K562 (cell line): Measurements from ENCODE around the gene EYA2. TPM values are rescaled to one million over a fixed set of nuclear protein-coding genes. Genes with fewer than 3 reads are reported as not detected.

Experiments
- ATAC-seq: fragments of 200-7000 bp; cut with Tn5 transposase; 3 replicates; pipeline ENCODE4 v1.9.1; 2020; ENCODE audit warnings: moderate library complexity
- BruUV-seq: library from RNA; stranded (reverse); fragments of 400-500 nt; replicated peaks from 2 replicates; lab custom pipeline; 2021; lab: Mats Ljungman, UMichigan
- CTCF ChIA-PET: fragments of 300-600 bp; formaldehyde crosslinking; extraction: SDS; loops from one replicate; lab custom pipeline; 2021; ENCODE audit warnings: low intra/inter-chr PET ratio; lab: Yijun Ruan, JAX
- POLR2A ChIA-PET: fragments of 300-600, 350-650 bp; sonication (Branson Sonifier 250); formaldehyde crosslinking; extraction: SDS; loops from one replicate; lab custom pipeline; 2021; ENCODE audit warnings: antibody characterized with exemption, inconsistent platforms; lab: Yijun Ruan, JAX
- DNase-seq, 4 experiments: peaks; one replicate each; pipeline versions ENCODE4 v3.0.0 to v3.0.0-alpha.2; 2011 to 2018; ENCODE audit warnings: low spot score in 3 of 4, mixed read lengths in 3 of 4; ENCODE audit errors: extremely low read depth in 1 of 4
- FAIRE-seq: peaks from 2 replicates; lab custom pipeline; 2011; peaks lifted over from hg19 to GRCh38; lab: Jason Lieb, UNC
- H2AFZ ChIP-seq: 2 replicates; pipeline ENCODE4 v1.6.0; 2011; ENCODE audit warnings: low read depth, low read length, control low read depth, inconsistent platforms
- H3K27ac ChIP-seq: fragments of 200-600 bp; 3 replicates; pipeline ENCODE4 v1.8.0; 2011; ENCODE audit warnings: low read depth, mild to moderate bottlenecking, control low read depth, inconsistent platforms, low read length, moderate library complexity, mixed read lengths; ENCODE audit errors: extremely low read depth
- H3K27me3 ChIP-seq, 2 experiments: fragments of 300-600 bp in 1 of 2; 2 replicates in 1 of 2; 3 replicates in 1 of 2; pipeline versions ENCODE4 v1.6.0 to v1.8.0; 2011; ENCODE audit warnings: inconsistent platforms in 2 of 2, low read length in 2 of 2, mild to moderate bottlenecking in 1 of 2, mixed read lengths in 1 of 2, moderate library complexity in 1 of 2; ENCODE audit not compliant: control insufficient read depth in 2 of 2, insufficient read depth in 2 of 2
- H3K36me3 ChIP-seq: fragments of 300-600 bp; 3 replicates; pipeline ENCODE4 v1.8.0; 2011; ENCODE audit warnings: mild to moderate bottlenecking, low read length, inconsistent platforms; ENCODE audit not compliant: control insufficient read depth, insufficient read depth
- H3K4me1 ChIP-seq, 2 experiments: fragments of 200-600 bp in 1 of 2; replicated peaks in 1 of 2; 2 replicates in 1 of 2; 3 replicates in 1 of 2; pipeline versions ENCODE4 v1.5.1 to v1.8.0; 2011; ENCODE audit warnings: inconsistent platforms in 2 of 2, low read length in 2 of 2, mild to moderate bottlenecking in 1 of 2, mixed read lengths in 1 of 2, moderate library complexity in 1 of 2; ENCODE audit not compliant: control insufficient read depth in 2 of 2, insufficient read depth in 2 of 2
- H3K4me2 ChIP-seq: 2 replicates; pipeline ENCODE4 v1.6.1; 2011; ENCODE audit warnings: low read length, control low read depth, inconsistent platforms, mixed read lengths; ENCODE audit not compliant: insufficient read depth
- H3K4me3 ChIP-seq: fragments of 200-600 bp; sonication (generic), shearing (Covaris generic); 2 replicates; pipeline ENCODE4 v1.5.1; 2016; ENCODE audit warnings: control low read depth, inconsistent platforms
- H3K79me2 ChIP-seq: fragments of 200-600 bp; 3 replicates; pipeline ENCODE4 v1.8.0; 2011; ENCODE audit warnings: low read length, inconsistent platforms; ENCODE audit not compliant: control insufficient read depth, insufficient read depth
- H3K9ac ChIP-seq, 2 experiments: 2 replicates each; pipeline versions ENCODE4 v1.6.0 to v1.6.1; 2011; ENCODE audit warnings: low read depth in 2 of 2, low read length in 2 of 2, control low read depth in 1 of 2, inconsistent platforms in 1 of 2, mild to moderate bottlenecking in 1 of 2, mixed read lengths in 1 of 2; ENCODE audit not compliant: insufficient read depth in 1 of 2
- H3K9me1 ChIP-seq: one replicate; pipeline ENCODE4 v1.6.0; 2011; ENCODE audit warnings: inconsistent platforms, mild to moderate bottlenecking, low read length, moderate library complexity; ENCODE audit not compliant: control insufficient read depth, insufficient read depth
- H3K9me3 ChIP-seq: replicated peaks from 2 replicates; pipeline ENCODE4 v1.5.1; 2011; ENCODE audit warnings: low read depth, low read length, inconsistent platforms; ENCODE audit not compliant: control insufficient read depth, insufficient read depth
- H4K20me1 ChIP-seq: replicated peaks from 2 replicates; pipeline ENCODE4 v1.6.1; 2011; ENCODE audit warnings: low read length, inconsistent platforms, mixed read lengths; ENCODE audit not compliant: control insufficient read depth, insufficient read depth
- ADNP ChIP-seq: fragments of 200-800 bp; sonication (Bioruptor generic); IDR thresholded peaks from 2 replicates; pipeline ENCODE4 v1.6.1; 2016; ENCODE audit warnings: missing genetic modification characterization, missing compliant biosample characterization
- ASH1L ChIP-seq: fragments of 450-650 bp; IDR thresholded peaks from 2 replicates; pipeline ENCODE4 v1.6.1; 2018; ENCODE audit warnings: borderline replicate concordance, mild to moderate bottlenecking, low read depth; ENCODE audit not compliant: partially characterized antibody
- BHLHE40 ChIP-seq: IDR thresholded peaks from 2 replicates; pipeline ENCODE4 v1.6.1; 2011; ENCODE audit warnings: low read length, improper control_type of control experiment
- CCNT2 ChIP-seq: IDR thresholded peaks from 2 replicates; pipeline ENCODE4 v1.6.1; 2011; ENCODE audit warnings: borderline replicate concordance, low read depth, mild to moderate bottlenecking, moderate library complexity, mixed read lengths, low read length; ENCODE audit not compliant: insufficient read length; ENCODE audit errors: extremely low read depth
- EGR1 ChIP-seq: fragments of 450-650 bp; conservative IDR thresholded peaks from 2 replicates; pipeline ENCODE4 v1.6.1; 2017; ENCODE audit warnings: mild to moderate bottlenecking
- ETV1 ChIP-seq: fragments of 450-650 bp; conservative IDR thresholded peaks from 2 replicates; pipeline ENCODE4 v1.6.1; 2016; ENCODE audit warnings: missing genetic modification characterization, control low read depth, low read depth, missing compliant biosample characterization
- ETV5 ChIP-seq: sonication (generic); formaldehyde crosslinking; IDR thresholded peaks from 2 replicates; pipeline ENCODE4 v1.4.0; 2020; ENCODE audit warnings: low read depth, mild to moderate bottlenecking, missing genetic modification reagents
- FIP1L1 ChIP-seq: fragments of 200-400 bp; formaldehyde crosslinking; IDR thresholded peaks from 2 replicates; pipeline ENCODE4 v1.6.1; 2018; ENCODE audit warnings: mild to moderate bottlenecking, low read depth, low read length; ENCODE audit not compliant: poor library complexity, severe bottlenecking
- FOXK1 ChIP-seq: sonication (generic); formaldehyde crosslinking; IDR thresholded peaks from 2 replicates; pipeline ENCODE4 v1.8.0; 2022; ENCODE audit warnings: missing genetic modification reagents, mild to moderate bottlenecking, borderline replicate concordance
- HCFC1 ChIP-seq: IDR thresholded peaks from 2 replicates; pipeline ENCODE4 v1.6.1; 2012; ENCODE audit warnings: low read depth, low read length, improper control_type of control experiment
- HINFP ChIP-seq: fragments of 450-650 bp; conservative IDR thresholded peaks from 2 replicates; pipeline ENCODE4 v1.6.1; 2016; ENCODE audit warnings: missing genetic modification characterization, low read depth, mild to moderate bottlenecking, control low read depth, missing compliant biosample characterization
- TSC22D4 ChIP-seq: fragments of 450-650 bp; IDR thresholded peaks from 2 replicates; pipeline ENCODE4 v1.6.1; 2016; ENCODE audit warnings: missing genetic modification characterization, missing biosample characterization, control low read depth
- ZNF184 ChIP-seq: sonication (generic); formaldehyde crosslinking; IDR thresholded peaks from 2 replicates; pipeline ENCODE4 v1.5.0; 2020; ENCODE audit warnings: missing genetic modification reagents
- ZNF324 ChIP-seq: fragments of 250-450 bp; sonication (Bioruptor Pico); IDR thresholded peaks from 2 replicates; pipeline ENCODE4 v1.4.0; 2020; ENCODE audit warnings: mild to moderate bottlenecking
- in situ Hi-C: fragments of 300-500 bp; cut with MboI; formaldehyde crosslinking; loops from 4 replicates; pipeline ENCODE4 v1.15.0; 2018; ENCODE audit warnings: inconsistent platforms, mixed read lengths
- intact Hi-C: fragments of 100-400 bp; cut with micrococcal nuclease; formaldehyde crosslinking; loops from 2 replicates; pipeline ENCODE4 v1.14.2; 2022
- polyA plus RNA-seq, 8 experiments: library from polyadenylated mRNA; depleted of rRNA in 4 of 8; stranded (reverse) in 5 of 8; unstranded in 3 of 8; fragments of >200 nt; fragmentation: Nextera tagmentation in 2 of 8; fragmentation: Illumina TruSeq in 1 of 8; extraction: Ambion mirVana in 2 of 8; extraction: Trizol in 1 of 8; gene quantifications; 2 replicates each; pipeline versions ENCODE4 v1.2.1 to v1.2.3, GENCODE V29; 2011 to 2014; ENCODE audit warnings: inconsistent platforms in 1 of 8, missing spikeins in 1 of 8
- total RNA-seq, 7 experiments: library from RNA; depleted of rRNA in 6 of 7; stranded (reverse); fragments of >200 nt in 6 of 7; fragmentation: Illumina TruSeq in 2 of 7; extraction: Trizol in 2 of 7; gene quantifications; 2 replicates each; pipeline versions ENCODE4 v1.2.1 to v1.2.3, GENCODE V29; 2011 to 2021; ENCODE audit warnings: low replicate concordance in 1 of 7

EYA2 gene
- total and polyA plus RNA-seq, 9 of the 15 experiments (the other 6 are each of a cell fraction or from before 2014, with no cell fraction given), result 0.03 TPM; not detected in 8

GRCh38 chr20:47179267-47179666 is 284.6 kb downstream of the EYA2 start:
- DNase-seq, result no peak
- H2AFZ ChIP-seq, result no peak overlapping the region
- no peaks in the 10 kb centered on the region for H3K79me2 ChIP-seq
- no peaks in the 10 kb centered on the region for H4K20me1 ChIP-seq
- no peak overlapping the region for H3K4me2 ChIP-seq
- no peak overlapping the region for H3K4me3 ChIP-seq
- POLR2A ChIA-PET, result no interaction called here
- ATAC-seq, result no peak
- no peak for TF ChIP-seq HCFC1
- TF ChIP-seq BHLHE40, result no peak
- no peak for TF ChIP-seq FIP1L1
- TF ChIP-seq CCNT2, result no peak
- TF ChIP-seq ASH1L, result no peak
- TF ChIP-seq ETV5 (CRISPR knock-in tag), result no peak
- TF ChIP-seq EGR1, result no peak
- no peak for TF ChIP-seq FOXK1 (CRISPR knock-in tag)
- no peak for TF ChIP-seq TSC22D4 (tag)
- TF ChIP-seq ETV1 (tag), result no peak
- no peak for TF ChIP-seq ZNF324
- no peak for TF ChIP-seq ADNP
- TF ChIP-seq HINFP (tag), result no peak
- TF ChIP-seq ZNF184, result no peak
- in situ Hi-C loops (no loop called here), intact Hi-C loops (no loop called here)
- H3K9me1 ChIP-seq, result no peaks in the 10 kb centered on the region
- no peak overlapping the region for H3K27ac ChIP-seq
- no peak for FAIRE-seq
- peaks cover 4% of the 10 kb centered on the region for H3K9me3 ChIP-seq
- no peaks in the 10 kb centered on the region for H3K36me3 ChIP-seq
- H3K27me3 ChIP-seq, result peaks cover 12 to 24% of the 10 kb centered on the region in 2 experiments
- BruUV-seq, result no TSS peak
- H3K4me1 ChIP-seq, result peaks cover 2 to 5% of the 10 kb centered on the region in 2 experiments; a peak in 3 of 5 replicates
- CTCF ChIA-PET, result no interaction called here
- no peak overlapping the region for H3K9ac ChIP-seq
